Sciatic nerve (tissue), 2 donors: ENCODE data around the gene SLC2A1. TPM values are rescaled to one million over a fixed set of nuclear protein-coding genes. Genes with fewer than 3 reads are reported as not detected.
A peak's percentile ranks its signal among the peaks of the same experiment; 100 is the strongest.

Source experiments
- ATAC-seq: fragments of 200-7000 bp; cut with Tn5 transposase; one replicate; pipeline ENCODE4 v1.9.1; 2020; ENCODE audit warnings: mild to moderate bottlenecking, moderate library complexity
- DNase-seq: peaks from one replicate; pipeline ENCODE4 v3.0.0-alpha.2; 2020; ENCODE audit warnings: low spot score
- intact Hi-C: fragments of 100-400 bp; cut with DNase I; formaldehyde crosslinking; loops from one replicate; pipeline ENCODE4 v1.14.2; 2022
- total RNA-seq: library from RNA; stranded (reverse); fragmentation: NEBNext Ultra II Directional; extraction: Animal tissue kit (Norgen Biotek cat#: 25700); gene quantifications from one replicate; pipeline ENCODE4 v1.2.1, GENCODE V29; 2021
- donor health status: DM: no; HTN: no; CAD: no.
- donor health status: DM: no; HTN: no; CAD: no.

The SLC2A1 gene
- total RNA-seq, 1 donor from 2014 or later: 968 TPM

DNA sequence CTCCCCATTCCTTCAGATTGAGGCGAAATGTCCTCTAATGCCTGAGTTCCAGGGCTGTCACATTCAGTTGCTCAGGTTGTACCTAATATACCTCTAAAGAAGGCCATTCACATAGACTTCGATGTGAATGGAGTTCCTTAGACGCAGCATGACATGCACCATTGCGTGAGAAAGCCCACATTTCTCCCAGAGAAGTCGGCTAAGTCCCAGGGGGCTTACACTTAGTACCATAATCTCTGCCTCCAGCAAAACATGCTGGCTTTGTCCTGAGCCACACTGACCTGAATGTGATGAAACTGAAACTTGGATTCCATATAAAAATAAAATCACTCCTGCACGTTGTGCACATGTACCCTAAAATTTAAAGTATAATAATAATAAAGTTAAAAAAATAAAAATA lies 23.2 kb upstream of the SLC2A1 start:
- DNase-seq: no peak
- no peak for ATAC-seq
- intact Hi-C loops: no loop called here

DNA sequence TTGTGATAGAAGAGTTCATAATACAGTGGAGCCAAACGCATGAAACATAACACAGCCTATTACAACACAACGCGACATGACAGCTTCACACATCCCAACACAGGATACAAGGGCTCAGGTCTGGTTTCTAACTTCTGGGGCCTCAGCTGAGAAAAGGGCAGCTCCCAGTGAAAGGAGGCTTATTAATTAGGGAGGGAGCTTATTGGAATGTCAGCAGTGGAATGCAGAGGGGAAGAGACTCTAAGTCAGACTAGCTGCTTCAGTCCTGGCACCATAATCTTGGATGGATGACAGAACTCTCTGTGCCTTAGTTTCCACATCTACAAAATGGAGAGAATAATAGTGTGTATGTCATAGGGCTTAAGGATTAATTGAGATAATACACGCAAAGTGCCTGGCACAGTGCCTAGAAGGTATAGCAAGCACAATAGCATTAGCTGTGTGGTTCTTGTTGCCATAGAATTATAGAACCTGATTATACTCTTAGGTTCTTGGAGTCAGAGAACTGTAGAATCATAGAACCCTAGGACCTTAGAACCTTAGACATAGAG lies 22.7 kb upstream of the SLC2A1 start:
- intact Hi-C loops: no loop called here
- DNase-seq (no peak), ATAC-seq (no peak)

DNA sequence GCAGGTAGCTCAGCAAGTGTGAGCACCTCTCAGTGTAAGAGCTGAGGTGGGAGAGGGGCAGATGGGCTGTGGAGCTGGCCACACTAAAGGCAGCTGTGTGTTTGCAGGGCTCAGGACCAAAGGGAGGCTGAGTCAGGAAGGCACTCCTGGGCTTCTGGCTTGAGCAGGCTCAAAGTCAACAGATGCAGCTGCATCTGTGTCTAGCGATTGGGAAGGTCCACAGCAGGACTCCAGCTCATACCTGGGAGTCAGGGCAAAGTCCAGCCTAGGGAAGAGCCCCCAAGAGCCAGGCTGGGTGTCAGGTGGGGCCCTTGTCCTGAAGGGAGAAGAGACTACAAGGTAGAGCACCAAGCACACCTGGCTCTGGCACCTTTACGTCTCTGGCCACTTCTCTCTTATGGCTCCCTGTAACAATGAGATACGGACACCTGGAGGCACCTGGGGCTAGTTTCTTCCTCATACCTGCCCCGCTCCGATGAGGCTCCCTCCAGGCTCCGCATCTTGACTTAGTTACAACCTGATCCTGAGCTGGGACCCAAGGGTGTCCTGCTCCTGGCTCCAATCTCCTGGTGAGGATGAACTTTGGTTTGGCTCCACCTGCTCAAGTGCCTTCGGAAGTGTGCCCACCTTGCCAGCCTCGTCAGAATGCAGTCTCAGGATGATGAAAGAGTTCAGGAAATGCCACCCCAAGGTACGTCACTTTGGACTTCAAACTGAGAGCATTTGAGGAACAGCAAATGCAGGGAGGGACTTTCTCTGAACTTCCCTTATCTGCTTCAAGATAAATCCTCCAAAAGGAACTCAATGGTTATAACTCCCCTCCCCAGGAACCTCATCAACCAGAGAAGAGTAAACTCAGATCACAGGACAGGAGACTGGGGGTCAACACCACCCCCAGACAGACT lies 21.5 kb upstream of the SLC2A1 start:
- no peak for ATAC-seq
- DNase-seq: no peak
- intact Hi-C loops: no loop called here

DNA sequence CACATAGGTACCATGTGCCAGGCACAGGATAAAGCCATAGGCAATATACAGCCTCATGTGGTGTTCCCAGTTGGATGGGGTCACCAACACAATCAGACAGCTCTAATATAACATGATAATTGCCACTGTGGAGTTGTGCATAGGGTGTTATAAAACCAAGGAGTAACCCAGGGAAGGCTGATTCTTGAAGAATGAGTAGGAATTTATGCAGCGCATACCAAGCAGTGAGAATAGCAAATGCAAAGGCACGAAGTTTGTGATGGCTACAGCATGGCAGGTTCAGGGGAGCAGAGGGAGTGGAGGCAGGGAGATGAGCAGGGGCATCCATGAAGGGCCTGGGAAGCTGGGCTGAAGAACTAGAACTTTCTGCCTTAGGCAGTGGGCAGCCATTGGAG lies 20.4 kb upstream of the SLC2A1 start:
- ATAC-seq: no peak
- intact Hi-C loops: no loop called here

DNA sequence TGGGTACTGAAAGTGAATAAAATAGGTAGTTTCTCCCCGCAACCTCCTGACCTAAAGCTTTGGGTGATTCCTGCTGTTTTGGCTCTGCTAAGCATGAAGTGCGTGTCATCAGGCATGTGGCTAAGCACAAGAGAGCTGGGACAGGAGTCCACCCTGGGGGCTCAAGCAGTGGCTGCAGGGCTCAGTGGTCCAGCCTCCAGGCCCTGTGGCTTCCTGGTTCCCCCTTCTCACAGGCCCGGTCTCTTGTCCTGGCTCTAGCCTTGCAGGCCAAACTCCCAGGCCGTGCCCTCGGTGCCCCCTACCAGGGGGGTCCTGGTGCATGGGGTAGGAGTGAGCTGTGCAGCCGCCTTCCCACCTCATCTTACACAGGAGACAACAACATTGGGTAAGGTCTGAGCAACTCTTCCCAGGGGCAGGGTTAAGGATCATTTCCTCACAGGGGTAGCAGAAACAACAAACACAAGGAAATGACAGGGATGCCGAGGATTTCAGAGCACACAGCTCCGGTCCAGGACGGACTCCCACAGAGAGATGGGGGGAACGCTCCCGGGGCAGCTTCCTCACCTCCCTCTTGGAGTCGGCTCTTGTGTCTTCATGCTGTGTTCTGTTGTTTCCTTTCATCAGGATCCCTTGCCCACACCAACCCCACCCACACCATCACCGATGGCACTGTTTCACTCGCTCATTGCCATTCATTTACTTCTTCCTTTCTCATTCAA lies 19.8 kb upstream of the SLC2A1 start:
- ATAC-seq: no peak
- intact Hi-C loops: no loop called here
- no peak for DNase-seq

More for the DNA sequence above, 20.4 kb upstream of the SLC2A1 start:
- no peak for DNase-seq

DNA sequence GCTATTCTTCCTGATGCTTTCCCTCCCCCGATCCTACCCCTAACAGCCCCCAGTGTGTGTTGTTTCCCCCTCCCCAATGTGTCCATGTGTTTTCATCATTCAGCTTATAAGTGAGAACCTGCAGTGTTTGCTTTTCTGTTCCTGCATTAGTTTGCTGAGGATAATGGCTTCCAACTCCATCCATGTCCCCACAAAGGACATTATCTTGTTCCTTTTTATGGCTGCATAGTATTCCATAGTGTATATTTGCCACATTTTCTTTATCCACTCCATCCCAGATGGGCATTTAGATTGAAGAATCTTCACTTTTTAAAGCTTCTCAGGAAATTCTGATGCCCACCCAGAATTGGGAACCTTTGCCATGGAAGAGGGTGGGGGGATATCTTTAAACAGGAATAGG lies 19.0 kb upstream of the SLC2A1 start:
- intact Hi-C loops: no loop called here
- no peak for DNase-seq
- no peak for ATAC-seq

DNA sequence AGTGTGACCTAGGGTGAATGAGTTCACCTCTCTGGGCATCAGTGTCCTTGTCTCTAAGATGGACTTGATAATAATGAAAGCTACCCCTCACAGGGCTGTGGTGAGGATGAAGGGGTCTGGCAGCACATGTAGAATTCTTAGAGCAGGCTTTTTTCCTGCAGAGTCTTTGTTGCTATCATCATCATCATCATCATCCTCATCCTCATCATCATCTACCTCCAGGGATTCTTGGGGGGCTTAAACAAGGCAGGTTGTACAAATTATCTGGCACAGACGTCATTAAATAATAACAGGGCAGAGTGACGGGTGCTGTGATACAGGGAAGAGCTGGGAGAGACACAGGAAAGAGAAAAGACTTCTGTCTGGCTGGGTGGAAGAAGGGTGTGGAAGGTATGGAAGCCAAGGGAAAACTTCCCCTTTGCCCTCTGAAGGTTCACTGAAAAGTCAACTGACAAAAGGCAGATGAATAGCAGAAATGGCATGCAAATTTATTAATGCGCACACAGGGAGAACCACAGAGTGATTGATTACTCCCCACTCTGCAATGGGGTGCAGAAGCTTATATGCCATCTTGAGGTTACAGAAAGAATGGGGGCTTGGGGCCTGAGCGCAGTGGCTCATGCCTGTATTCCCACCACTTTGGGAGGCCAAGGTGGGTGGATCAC lies 17.0 kb upstream of the SLC2A1 start:
- ATAC-seq (peak; percentile 70), DNase-seq (no peak)
- intact Hi-C loops: no loop called here

DNA sequence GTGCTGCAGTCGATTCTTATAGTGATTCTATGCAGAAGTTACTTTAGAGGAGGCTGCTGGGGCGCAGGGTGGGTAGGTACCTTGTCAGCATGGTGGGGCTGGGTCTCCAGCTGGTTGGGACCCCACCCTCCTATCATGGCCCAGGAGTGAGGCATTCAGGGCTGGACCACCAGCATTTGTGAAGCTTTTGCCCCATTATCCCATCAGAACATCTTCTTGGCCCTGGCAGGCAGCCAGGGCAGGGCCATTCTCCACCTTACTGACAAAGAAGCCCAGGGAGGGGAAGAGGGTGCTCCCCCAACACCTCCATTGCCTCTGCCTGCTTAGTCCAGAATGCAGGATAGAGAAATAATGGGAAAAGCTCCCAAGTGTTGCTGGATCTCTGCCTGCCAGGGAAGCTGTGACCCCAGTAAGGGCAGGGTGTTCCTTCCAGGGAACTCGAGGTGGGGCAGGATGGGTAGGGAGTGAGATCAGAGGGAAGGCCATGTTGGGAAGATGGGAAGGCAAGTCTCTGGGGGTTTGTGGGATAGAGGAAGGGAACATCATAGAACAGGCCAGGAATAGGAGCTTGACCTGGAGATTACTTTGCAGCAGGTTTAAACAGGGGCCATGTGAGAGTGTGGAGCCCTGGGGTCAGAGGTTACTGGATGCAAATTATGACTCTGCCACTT lies 16.2 kb upstream of the SLC2A1 start:
- intact Hi-C loops: no loop called here
- no peak for DNase-seq
- ATAC-seq: peak; percentile 95

DNA sequence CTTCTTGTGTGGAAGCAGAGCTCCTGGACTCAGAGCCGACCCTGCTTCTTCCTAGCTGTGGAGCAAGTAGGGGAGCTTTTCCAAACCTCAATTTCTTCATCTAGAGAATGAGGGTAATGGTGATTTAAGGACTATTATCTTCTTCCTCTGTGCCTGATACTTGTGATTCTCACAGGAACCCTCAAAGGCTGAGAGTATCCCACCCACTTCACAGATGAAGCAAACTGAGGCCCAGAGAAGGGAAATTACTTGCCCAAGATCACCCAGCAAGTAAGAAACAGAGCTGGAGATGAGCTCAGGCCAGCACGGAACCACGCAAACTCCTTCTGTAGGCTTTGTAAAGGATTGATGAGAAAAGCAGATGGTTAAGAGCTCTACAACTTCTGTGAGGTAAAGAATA lies 15.1 kb upstream of the SLC2A1 start:
- no peak for ATAC-seq
- intact Hi-C loops: no loop called here
- DNase-seq: no peak

DNA sequence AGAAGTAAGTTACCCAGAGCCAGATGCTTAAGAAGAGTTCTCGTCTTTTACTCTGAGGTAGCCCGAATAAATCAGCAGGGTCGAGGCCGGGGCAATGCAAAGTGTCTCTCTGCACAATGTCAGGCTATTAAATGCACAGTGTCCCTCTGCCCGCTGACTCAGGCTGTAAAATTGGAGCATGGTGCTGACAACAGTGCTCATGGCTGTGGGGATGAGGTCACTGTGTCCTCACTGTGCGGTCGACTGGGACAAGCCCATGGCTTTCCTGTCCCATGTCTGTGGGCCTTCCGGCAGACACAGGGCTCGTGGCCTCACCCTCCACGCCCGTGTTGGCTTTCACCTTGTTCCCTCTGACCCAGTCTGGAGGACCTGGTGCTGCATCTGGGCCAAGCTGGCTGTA lies 14.6 kb upstream of the SLC2A1 start:
- no peak for ATAC-seq
- DNase-seq: no peak
- intact Hi-C loops: no loop called here

DNA sequence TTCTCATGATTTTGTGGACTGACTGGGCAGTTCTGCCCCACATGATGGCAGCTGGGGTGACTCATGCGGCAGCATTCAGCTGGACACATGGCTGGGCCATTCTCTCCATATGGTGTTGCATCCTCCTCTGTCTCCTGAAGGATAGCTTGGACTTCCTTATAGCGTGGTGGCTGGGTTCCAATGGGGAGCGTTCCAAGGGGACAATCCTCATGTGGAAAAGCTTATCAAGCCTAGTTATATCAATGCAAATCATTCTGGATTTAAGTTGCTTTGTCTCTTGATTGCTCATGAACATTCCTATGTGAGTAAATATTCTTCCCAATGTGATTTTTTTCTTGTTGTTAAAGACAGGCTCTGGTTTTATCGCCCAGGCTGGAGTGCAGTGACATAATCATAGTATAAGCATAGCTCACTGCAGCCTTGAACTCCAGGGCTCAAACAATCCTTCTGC lies 13.2 kb upstream of the SLC2A1 start:
- DNase-seq (no peak), ATAC-seq (no peak)
- intact Hi-C loops: no loop called here

DNA sequence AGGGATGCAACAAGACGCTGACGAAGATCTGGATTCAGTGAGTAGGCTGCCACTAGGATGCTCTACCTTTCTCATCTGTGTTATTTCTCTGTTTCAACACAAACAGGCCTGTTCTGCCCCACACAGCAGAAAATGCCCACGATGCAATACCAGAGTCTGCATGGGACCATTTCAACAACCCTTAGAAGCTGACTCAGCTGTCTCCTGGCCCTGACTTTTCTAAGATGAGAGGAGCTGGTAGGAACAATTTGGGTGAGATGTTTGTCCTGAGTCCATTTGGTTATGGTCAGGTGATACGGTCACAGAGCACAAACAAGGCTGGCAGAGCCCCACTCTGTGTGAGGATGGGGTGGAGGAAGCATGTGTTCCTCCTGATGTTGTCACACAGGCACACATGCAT lies 11.5 kb upstream of the SLC2A1 start:
- DNase-seq: no peak

DNA sequence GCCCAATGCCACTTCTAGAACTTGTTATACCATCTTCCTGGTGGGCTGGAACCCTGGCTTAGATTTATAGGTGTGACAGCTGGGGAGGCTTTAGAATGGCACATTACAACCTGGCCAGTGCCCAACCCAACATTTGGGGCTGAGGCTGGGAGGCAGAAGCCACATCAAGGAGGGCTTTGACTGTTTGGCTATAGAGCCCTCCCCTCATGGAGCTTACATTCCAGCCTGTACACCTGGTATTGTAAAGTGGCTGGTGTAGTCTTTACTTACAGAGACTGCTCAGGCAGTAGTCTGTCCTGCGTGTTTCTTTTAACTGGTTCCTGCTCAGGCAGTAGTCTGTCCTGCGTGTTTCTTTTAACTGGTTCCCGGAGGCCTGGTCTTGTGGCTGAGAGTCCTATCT lies 10.0 kb upstream of the SLC2A1 start:
- intact Hi-C loops: no loop called here
- ATAC-seq (no peak), DNase-seq (no peak)

More for the DNA sequence above, 11.5 kb upstream of the SLC2A1 start:
- intact Hi-C loops: no loop called here
- no peak for ATAC-seq

DNA sequence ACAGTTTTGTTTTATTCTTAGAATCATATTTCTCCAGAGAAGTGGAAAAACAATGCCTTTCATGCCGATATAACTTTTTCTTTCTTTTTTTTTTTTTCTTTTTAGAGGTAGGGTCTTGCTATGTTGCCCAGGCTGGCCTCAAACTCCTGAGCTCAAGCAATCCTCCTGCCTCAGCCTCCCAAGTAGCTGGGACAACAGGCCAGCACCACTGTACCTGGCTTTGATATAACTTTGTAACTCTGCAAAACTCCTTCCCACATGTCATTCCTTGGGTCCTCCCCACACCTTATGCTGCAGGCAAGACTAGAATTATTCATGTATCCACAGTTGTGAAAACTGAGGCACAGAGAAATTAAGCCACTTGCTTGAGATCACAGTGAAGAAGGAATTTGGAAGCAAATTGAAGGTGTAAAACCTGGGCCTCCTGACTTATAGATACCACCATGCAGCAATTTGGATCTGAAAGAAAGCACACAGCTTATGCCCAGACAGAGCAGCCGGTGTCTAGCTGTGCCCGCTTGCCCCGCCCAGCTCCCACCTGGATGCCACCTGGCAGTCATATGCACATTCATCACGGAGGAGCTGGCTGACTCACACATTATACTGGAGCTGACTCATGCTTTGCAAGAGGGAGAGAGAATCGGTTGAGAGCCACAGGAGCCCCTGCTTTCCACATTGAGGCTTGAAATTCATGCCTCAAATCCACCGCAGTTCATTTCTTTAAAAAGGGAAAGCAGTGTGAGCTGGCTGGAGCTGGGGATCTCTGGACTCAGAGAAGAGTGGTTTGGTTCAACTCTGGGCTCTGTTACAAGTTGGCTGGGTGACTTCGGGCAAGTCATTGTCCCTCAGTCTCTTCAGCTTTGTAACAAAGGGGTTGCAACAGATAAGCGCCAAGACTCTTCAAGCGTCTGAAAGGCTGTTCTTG lies 8.3 kb upstream of the SLC2A1 start:
- intact Hi-C loops: no loop called here
- DNase-seq: no peak
- ATAC-seq: no peak

DNA sequence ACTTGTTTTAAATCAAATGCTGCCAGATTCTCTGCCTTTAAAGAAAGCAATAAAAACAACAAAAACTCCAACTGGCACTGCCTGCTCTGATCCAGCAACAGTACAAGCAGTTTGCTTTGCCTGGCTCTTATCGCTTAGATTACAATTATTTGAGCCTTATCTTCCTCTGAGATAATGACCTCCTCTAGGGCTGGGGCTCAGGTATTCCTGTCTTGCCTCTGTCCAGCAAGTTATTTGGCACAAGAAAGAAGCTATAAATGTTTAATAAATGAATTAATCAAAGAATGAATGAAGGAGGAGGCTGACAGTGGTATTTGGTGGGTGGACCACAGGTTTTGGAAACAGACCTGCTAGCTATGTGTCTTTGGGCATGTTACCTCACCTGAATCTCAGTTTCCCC lies 6.7 kb upstream of the SLC2A1 start:
- DNase-seq (no peak), ATAC-seq (no peak)
- intact Hi-C loops: no loop called here

DNA sequence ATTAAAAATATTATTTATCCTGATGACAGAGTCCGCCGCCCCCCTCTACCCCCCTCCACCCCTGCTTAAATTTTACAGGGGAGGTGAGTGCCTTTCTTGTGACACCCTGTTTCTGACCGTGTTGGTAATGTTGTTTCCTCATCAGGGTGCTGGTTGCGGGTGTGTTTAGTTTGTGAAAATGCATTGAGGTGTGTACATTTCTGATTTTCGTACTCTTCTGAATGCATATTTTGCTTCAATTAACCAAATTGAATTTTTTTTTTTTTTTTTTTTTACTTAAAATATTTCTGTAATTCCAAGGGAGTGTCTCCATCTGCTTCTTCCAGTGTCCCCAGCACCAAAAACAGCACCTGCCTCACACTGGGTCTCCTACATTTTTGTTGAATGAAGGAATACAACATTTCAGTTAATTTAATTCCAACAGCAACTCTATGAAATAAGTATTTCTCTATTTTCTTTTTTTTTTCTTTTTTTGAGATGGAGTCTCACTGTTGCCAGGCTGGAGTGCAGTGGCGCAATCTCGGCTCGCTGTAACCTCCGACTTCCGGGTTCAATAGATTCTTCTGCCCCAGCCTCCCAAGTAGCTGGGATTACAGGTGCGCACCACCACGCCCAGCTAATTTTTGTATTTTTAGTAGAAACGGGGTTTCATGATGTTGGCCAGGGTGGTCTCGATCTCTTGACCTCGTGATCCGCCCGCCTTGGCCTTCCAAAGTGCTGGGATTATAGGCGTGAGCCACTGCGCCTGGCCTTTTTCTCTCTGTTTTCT lies 5.6 kb upstream of the SLC2A1 start:
- no peak for ATAC-seq
- DNase-seq: no peak
- intact Hi-C loops: loop anchor here (5.0 kb wide), 1 partner anchor 502 kb away; the partner anchor contains the start of gene CCDC30

DNA sequence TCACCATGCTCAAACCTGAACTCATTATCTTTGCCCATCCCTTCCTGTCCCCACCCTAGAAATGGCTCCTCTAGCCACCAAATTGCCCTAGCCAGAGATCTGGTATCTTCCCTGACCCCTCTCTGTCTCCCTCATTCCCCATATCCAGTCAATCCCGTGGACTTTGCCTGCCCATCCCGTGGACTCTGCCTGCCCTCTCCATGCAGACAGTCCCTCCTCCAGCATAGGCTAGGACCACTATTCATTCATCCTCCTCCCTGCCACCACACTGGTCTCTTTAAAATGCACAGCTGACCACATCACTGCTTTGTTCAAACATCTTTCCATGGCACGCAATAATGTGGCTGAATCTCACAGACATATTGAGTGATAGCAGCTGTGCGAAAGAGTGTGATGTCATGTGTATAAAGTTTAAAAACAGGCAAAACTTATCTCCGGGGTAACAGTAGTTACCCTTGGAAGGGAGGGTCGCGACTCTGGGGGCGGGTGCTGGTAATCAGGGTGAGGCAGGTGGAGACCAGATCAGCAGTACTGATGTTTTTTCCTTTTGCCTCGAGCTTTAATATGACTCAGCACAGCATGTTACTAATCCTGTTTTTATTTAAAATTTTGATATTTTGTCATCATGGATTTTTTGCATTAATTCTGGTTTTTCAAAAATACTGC lies 4.8 kb upstream of the SLC2A1 start:
- DNase-seq (no peak), ATAC-seq (peak; percentile 11)
- intact Hi-C loops: loop anchor here (5.0 kb wide), 1 partner anchor 501 kb away; the partner anchor contains the start of gene CCDC30
